ENCODE measurements around the gene MED12L.
A peak's percentile ranks its signal among the peaks of the same experiment; 100 is the strongest.

Gene MED12L

GRCh38 chr3:151321526-151321925 is 236.1 kb downstream of the MED12L start:
- H3K27ac ChIP-seq (replicated peaks), result peak overlapping the region; percentile 22; the same call in 1 of the 2 replicates
- no peak for DNase-seq (ENCODE audit: low read depth in 1 of 2, low spot score in 1 of 2)
- TF ChIP-seq SPI1 (IDR thresholded peaks at IDR 0.05; ENCODE audit: borderline replicate concordance, low read depth), result no peak

DNA sequence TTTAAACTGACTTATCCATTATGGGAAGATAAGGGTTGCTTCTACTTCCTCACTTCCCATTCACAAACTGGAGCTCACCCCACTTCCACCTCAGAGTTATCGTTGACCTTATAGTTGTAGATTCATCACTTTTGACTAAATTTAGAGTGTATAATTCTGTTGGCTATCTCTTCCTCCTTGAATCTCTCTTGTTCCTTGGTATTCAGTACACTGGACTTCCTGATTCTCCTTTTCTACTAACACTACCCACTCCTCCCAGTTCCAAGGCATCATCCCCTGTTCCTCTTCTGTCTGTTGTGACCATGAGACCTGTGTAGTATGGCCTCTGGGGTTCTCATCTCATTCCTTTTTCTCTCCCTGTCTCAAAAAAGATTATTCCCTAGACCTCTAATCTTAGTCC is 237.0 kb downstream of the MED12L start:
- H3K27ac ChIP-seq (replicated peaks), result no peak overlapping the region
- no peak overlapping the region for H3K4me3 ChIP-seq (replicated peaks; ENCODE audit: insufficient read depth, low read length)
- no peak for DNase-seq (ENCODE audit: low read depth in 1 of 2, low spot score in 1 of 2)
- no peaks in the 10 kb centered on the region for H3K27me3 ChIP-seq (ENCODE audit: insufficient read depth, poor library complexity, severe bottlenecking)
- no peak for TF ChIP-seq REST (IDR thresholded peaks at IDR 0.05; ENCODE audit: insufficient replicate concordance, low read depth)
- TF ChIP-seq SPI1 (IDR thresholded peaks at IDR 0.05; ENCODE audit: borderline replicate concordance, low read depth), result peak; percentile 32; the same call in 1 of the 2 replicates
- no peak for TF ChIP-seq CTCF (IDR thresholded peaks at IDR 0.05; ENCODE audit: insufficient read depth, low read length)
- no peak for TF ChIP-seq POLR2AphosphoS5 (IDR thresholded peaks at IDR 0.05; ENCODE audit: low read depth)
- no peak for TF ChIP-seq GABPA (IDR thresholded peaks at IDR 0.05; ENCODE audit: low read depth)

More at GRCh38 chr3:151321526-151321925, 236.1 kb downstream of the MED12L start:
- H3K4me3 ChIP-seq (replicated peaks; ENCODE audit: insufficient read depth, low read length), result no peak overlapping the region
- no peaks in the 10 kb centered on the region for H3K27me3 ChIP-seq (ENCODE audit: insufficient read depth, poor library complexity, severe bottlenecking)

- H3K27me3 ChIP-seq (ENCODE audit: insufficient read depth, poor library complexity, severe bottlenecking), result no peaks in the 10 kb centered on the region
- TF ChIP-seq CTCF (IDR thresholded peaks at IDR 0.05; ENCODE audit: insufficient read depth, low read length) (peak; percentile 26), REST (IDR thresholded peaks at IDR 0.05; ENCODE audit: insufficient replicate concordance, low read depth) (no peak)
- no peak for DNase-seq (ENCODE audit: low read depth in 1 of 2, low spot score in 1 of 2)
- peak overlapping the region; percentile 44 for H3K4me3 ChIP-seq (replicated peaks; ENCODE audit: insufficient read depth, low read length)
- H3K27ac ChIP-seq (replicated peaks), result peak overlapping the region; percentile 72
Measured at GRCh38 chr3:151327571-151328198, 242.2 kb downstream of the MED12L start.

- TF ChIP-seq SPI1 (IDR thresholded peaks at IDR 0.05; ENCODE audit: borderline replicate concordance, low read depth) (no peak), REST (IDR thresholded peaks at IDR 0.05; ENCODE audit: insufficient replicate concordance, low read depth) (no peak), GABPA (IDR thresholded peaks at IDR 0.05; ENCODE audit: low read depth) (no peak), CTCF (IDR thresholded peaks at IDR 0.05; ENCODE audit: insufficient read depth, low read length) (no peak), POLR2AphosphoS5 (IDR thresholded peaks at IDR 0.05; ENCODE audit: low read depth) (no peak)
- no peaks in the 10 kb centered on the region for H3K27me3 ChIP-seq (ENCODE audit: insufficient read depth, poor library complexity, severe bottlenecking)
- DNase-seq (ENCODE audit: low read depth in 1 of 2, low spot score in 1 of 2), result peak; percentile 49 to 65
- H3K27ac ChIP-seq (replicated peaks), result peak overlapping the region; percentile 72
- H3K4me3 ChIP-seq (replicated peaks; ENCODE audit: insufficient read depth, low read length), result peak overlapping the region; percentile 44
Measured at GRCh38 chr3:151328298-151328995, 243.0 kb downstream of the MED12L start.
